ENCODE data around the gene GLI2. TPM values are rescaled to one million over a fixed set of nuclear protein-coding genes. Genes with fewer than 3 reads are reported as not detected.

Gene GLI2
- total and polyA plus RNA-seq, 9 of the 15 experiments (the other 6 are each of a cell fraction or from before 2014, with no cell fraction given): 0.24 TPM; not detected in 8

- TF ChIP-seq CTCFL (IDR thresholded peaks at IDR 0.05; ENCODE audit: borderline replicate concordance, insufficient read depth, low read depth, low read length, poor library complexity, severe bottlenecking) (peak; percentile 51), NFATC3 (IDR thresholded peaks at IDR 0.05) (no peak)
Measured at GRCh38 chr2:120686511-120687168, 49.0 kb upstream of the GLI2 start (continued).

- BruUV-seq (replicated peaks): no TSS peak
- DNase-seq (ENCODE audit: extremely low read depth in 1 of 4, low spot score in 3 of 4) (no peak), FAIRE-seq (no peak), ATAC-seq (no peak)
- no peak overlapping the region for H3K4me2 ChIP-seq (ENCODE audit: insufficient read depth, low read length)
- TF ChIP-seq MAFF (IDR thresholded peaks at IDR 0.05; ENCODE audit: low read length): no peak
- peak; percentile 77 for TF ChIP-seq RBM25 (IDR thresholded peaks at IDR 0.05; ENCODE audit: low read depth, low read length, severe bottlenecking)
- no peaks in the 10 kb centered on the region for H3K36me3 ChIP-seq (ENCODE audit: control insufficient read depth, insufficient read depth, low read length)
- H3K9me1 ChIP-seq (ENCODE audit: control insufficient read depth, insufficient read depth, low read length): no peaks in the 10 kb centered on the region
- no peaks in the 10 kb centered on the region for H3K79me2 ChIP-seq (ENCODE audit: control insufficient read depth, insufficient read depth, low read length)
- intact Hi-C loops (cut with micrococcal nuclease): no loop called here
- H4K20me1 ChIP-seq (replicated peaks; ENCODE audit: control insufficient read depth, insufficient read depth, low read length): no peaks in the 10 kb centered on the region; the same call in 1 of the 2 replicates
- H3K27ac ChIP-seq (ENCODE audit: extremely low read depth, low read depth, low read length): no peak overlapping the region
- peaks cover 9 to 26% of the 10 kb centered on the region in 2 experiments; a peak in 4 of 5 replicates for H3K27me3 ChIP-seq (ENCODE audit: control insufficient read depth in 2 of 2, insufficient read depth in 2 of 2, low read length in 2 of 2)
- in situ Hi-C loops (cut with MboI): loop anchor here (25.0 kb wide), 1 partner anchor 650 kb away; no protein-coding TSS in a partner anchor
- no peak overlapping the region for H3K9ac ChIP-seq (ENCODE audit: insufficient read depth in 1 of 2, low read depth in 2 of 2, low read length in 2 of 2)
- WGBS (ENCODE audit: insufficient coverage, low coverage, missing lambda C conversion rate): 0% methylated on average over 2 of the region's 2 CpGs
- H3K4me3 ChIP-seq: no peak overlapping the region
- no peaks in the 10 kb centered on the region for H3K9me3 ChIP-seq (replicated peaks; ENCODE audit: control insufficient read depth, insufficient read depth, low read depth, low read length)
- H3K4me1 ChIP-seq (replicated peaks in 1 of 2; ENCODE audit: control insufficient read depth in 2 of 2, insufficient read depth in 2 of 2, low read length in 2 of 2): no peaks in the 10 kb centered on the region
- ChIA-PET CTCF (ENCODE audit: low intra/inter-chr PET ratio) (no interaction called here), POLR2A (interaction anchor here (0.6 to 0.9 kb wide), 2 partner anchors 9 to 12 kb away, joined by 3 read pairs; no protein-coding TSS in a partner anchor)
- no peak overlapping the region for H2AFZ ChIP-seq (ENCODE audit: low read depth, low read length)
Measured at GRCh38 chr2:120687210-120687609, 48.5 kb upstream of the GLI2 start.

All from K562 (cell line).